HG03460 (cell line): ENCODE measurements around the gene OR10H2.
"Not testable (repeated sequence)": the region's sequence is repeated elsewhere in the genome, so short reads cannot be mapped to it uniquely, and the experiment has no call there.

Experiments
- ATAC-seq: cut with Tn5 transposase; IDR thresholded peaks from one replicate; pipeline ENCODE4 v1.9.1; 2021; ENCODE audit not compliant: unreplicated experiment

The OR10H2 gene

GRCh38 chr19:15727724-15728123, at the start of gene OR10H2:
OR10H2 (plus strand) TSS chr19:15728024; CDS start chr19:15728044, 20 bp downstream.
- no peak for ATAC-seq

GRCh38 chr19:15679089-15679488, 48.7 kb upstream of the OR10H2 start:
- no peak for ATAC-seq

- ATAC-seq: not testable (repeated sequence)
These were observed 48.0 kb upstream of the OR10H2 start for GRCh38 chr19:15679865-15680264.

GRCh38 chr19:15680478-15681322, 47.1 kb upstream of the OR10H2 start:
- no peak for ATAC-seq

GRCh38 chr19:15683411-15683810, 44.4 kb upstream of the OR10H2 start:
- no peak for ATAC-seq

- no peak for ATAC-seq
These were observed 43.0 kb upstream of the OR10H2 start for GRCh38 chr19:15684828-15685227.

GRCh38 chr19:15696654-15697194, 31.1 kb upstream of the OR10H2 start:
- ATAC-seq: no peak

GRCh38 chr19:15701757-15702533, 25.9 kb upstream of the OR10H2 start:
- ATAC-seq: no peak

- ATAC-seq: no peak
These were observed 25.3 kb upstream of the OR10H2 start for GRCh38 chr19:15702534-15702930.

GRCh38 chr19:15714638-15715037, 13.2 kb upstream of the OR10H2 start:
- ATAC-seq: no peak

- ATAC-seq: no peak
These were observed 12.2 kb upstream of the OR10H2 start for GRCh38 chr19:15715642-15716041.

GRCh38 chr19:15717809-15718208, 10.0 kb upstream of the OR10H2 start:
- ATAC-seq: no peak

- ATAC-seq: no peak
These were observed 6.6 kb upstream of the OR10H2 start for GRCh38 chr19:15721268-15721667.

GRCh38 chr19:15722956-15723355, 4.9 kb upstream of the OR10H2 start:
- no peak for ATAC-seq

- ATAC-seq: no peak
These were observed 2.7 kb downstream of the OR10H2 start for GRCh38 chr19:15730538-15730937.

GRCh38 chr19:15732388-15732787, 4.6 kb downstream of the OR10H2 start:
- ATAC-seq: no peak

GRCh38 chr19:15733895-15734294, 6.1 kb downstream of the OR10H2 start:
- ATAC-seq: no peak

GRCh38 chr19:15737722-15738121, 9.9 kb downstream of the OR10H2 start, which contains the start of gene OR10H3:
OR10H3 (plus strand) TSS chr19:15737985; CDS start chr19:15741393, 3,408 bp downstream.
- no peak for ATAC-seq

- no peak for ATAC-seq
These were observed 13.0 kb downstream of the OR10H2 start for GRCh38 chr19:15740785-15741184.

- ATAC-seq: no peak
These were observed 20.4 kb downstream of the OR10H2 start for GRCh38 chr19:15748239-15748638.

- ATAC-seq: no peak
These were observed 30.6 kb downstream of the OR10H2 start for GRCh38 chr19:15758379-15758778.
